HL-60 (cell line): ENCODE results near the gene SOX6.

Experiments used
- POLR2AphosphoS5 ChIP-seq: IDR thresholded peaks from 2 replicates; pipeline ENCODE4 v1.6.1; 2012; ENCODE audit warnings: low read depth
- SPI1 ChIP-seq: IDR thresholded peaks from 2 replicates; pipeline ENCODE4 v1.6.1; 2012; ENCODE audit warnings: low read depth, mild to moderate bottlenecking, borderline replicate concordance
- TF ChIP-seq, protein P1 (sequence below): IDR thresholded peaks from 2 replicates; pipeline ENCODE4 v1.6.1; 2012; ENCODE audit warnings: low read depth; ENCODE audit not compliant: insufficient replicate concordance
- TF ChIP-seq, protein P2 (sequence below): IDR thresholded peaks from one replicate; pipeline ENCODE4 v1.5.1; 2011; ENCODE audit warnings: low read length, control low read depth, inconsistent platforms; ENCODE audit not compliant: insufficient read depth

DNA sequence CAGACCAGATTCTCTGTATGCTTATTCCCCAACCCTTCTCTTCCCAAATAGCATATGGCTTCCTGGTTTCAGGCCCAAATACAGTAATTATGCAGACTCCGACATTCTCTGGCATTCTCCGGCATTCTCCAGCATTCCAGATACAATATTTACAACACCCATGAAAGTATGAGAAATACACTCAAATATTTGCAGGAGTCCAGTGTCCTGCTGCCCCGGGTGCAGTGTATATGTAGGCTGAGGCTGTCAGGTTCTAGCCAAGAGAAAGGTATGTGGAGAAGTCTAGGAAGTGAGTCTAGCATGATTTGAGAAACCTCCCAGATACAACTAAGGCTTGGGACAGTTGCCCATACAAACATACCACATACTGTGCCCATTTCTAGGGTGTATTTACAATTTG is 160.7 kb downstream of the SOX6 start:
- TF ChIP-seq SPI1 (no peak), POLR2AphosphoS5 (no peak)
- TF ChIP-seq, protein P1, sequence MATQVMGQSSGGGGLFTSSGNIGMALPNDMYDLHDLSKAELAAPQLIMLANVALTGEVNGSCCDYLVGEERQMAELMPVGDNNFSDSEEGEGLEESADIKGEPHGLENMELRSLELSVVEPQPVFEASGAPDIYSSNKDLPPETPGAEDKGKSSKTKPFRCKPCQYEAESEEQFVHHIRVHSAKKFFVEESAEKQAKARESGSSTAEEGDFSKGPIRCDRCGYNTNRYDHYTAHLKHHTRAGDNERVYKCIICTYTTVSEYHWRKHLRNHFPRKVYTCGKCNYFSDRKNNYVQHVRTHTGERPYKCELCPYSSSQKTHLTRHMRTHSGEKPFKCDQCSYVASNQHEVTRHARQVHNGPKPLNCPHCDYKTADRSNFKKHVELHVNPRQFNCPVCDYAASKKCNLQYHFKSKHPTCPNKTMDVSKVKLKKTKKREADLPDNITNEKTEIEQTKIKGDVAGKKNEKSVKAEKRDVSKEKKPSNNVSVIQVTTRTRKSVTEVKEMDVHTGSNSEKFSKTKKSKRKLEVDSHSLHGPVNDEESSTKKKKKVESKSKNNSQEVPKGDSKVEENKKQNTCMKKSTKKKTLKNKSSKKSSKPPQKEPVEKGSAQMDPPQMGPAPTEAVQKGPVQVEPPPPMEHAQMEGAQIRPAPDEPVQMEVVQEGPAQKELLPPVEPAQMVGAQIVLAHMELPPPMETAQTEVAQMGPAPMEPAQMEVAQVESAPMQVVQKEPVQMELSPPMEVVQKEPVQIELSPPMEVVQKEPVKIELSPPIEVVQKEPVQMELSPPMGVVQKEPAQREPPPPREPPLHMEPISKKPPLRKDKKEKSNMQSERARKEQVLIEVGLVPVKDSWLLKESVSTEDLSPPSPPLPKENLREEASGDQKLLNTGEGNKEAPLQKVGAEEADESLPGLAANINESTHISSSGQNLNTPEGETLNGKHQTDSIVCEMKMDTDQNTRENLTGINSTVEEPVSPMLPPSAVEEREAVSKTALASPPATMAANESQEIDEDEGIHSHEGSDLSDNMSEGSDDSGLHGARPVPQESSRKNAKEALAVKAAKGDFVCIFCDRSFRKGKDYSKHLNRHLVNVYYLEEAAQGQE = no peak
- TF ChIP-seq, protein P2, sequence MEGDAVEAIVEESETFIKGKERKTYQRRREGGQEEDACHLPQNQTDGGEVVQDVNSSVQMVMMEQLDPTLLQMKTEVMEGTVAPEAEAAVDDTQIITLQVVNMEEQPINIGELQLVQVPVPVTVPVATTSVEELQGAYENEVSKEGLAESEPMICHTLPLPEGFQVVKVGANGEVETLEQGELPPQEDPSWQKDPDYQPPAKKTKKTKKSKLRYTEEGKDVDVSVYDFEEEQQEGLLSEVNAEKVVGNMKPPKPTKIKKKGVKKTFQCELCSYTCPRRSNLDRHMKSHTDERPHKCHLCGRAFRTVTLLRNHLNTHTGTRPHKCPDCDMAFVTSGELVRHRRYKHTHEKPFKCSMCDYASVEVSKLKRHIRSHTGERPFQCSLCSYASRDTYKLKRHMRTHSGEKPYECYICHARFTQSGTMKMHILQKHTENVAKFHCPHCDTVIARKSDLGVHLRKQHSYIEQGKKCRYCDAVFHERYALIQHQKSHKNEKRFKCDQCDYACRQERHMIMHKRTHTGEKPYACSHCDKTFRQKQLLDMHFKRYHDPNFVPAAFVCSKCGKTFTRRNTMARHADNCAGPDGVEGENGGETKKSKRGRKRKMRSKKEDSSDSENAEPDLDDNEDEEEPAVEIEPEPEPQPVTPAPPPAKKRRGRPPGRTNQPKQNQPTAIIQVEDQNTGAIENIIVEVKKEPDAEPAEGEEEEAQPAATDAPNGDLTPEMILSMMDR = no peak
